HUES64 (cell line): Measurements from ENCODE around the gene KCNG1.

ENCODE experiments used
- H3K27ac ChIP-seq: 2 replicates; pipeline ENCODE4 v1.7.0; 2013; ENCODE audit warnings: low read depth, low read length, inconsistent platforms
- H3K27me3 ChIP-seq: 2 replicates; pipeline ENCODE4 v1.6.1; 2013; ENCODE audit warnings: mild to moderate bottlenecking, low read length; ENCODE audit not compliant: insufficient read depth
- H3K36me3 ChIP-seq: 2 replicates; pipeline ENCODE4 v1.6.1; 2013; ENCODE audit warnings: mild to moderate bottlenecking, low read length; ENCODE audit not compliant: insufficient read depth
- H3K4me1 ChIP-seq: 2 replicates; pipeline ENCODE4 v1.6.1; 2013; ENCODE audit warnings: mild to moderate bottlenecking, low read length, moderate library complexity; ENCODE audit not compliant: insufficient read depth
- H3K4me3 ChIP-seq: 2 replicates; pipeline ENCODE4 v1.5.1; 2013; ENCODE audit warnings: mild to moderate bottlenecking, low read length, moderate library complexity
- H3K9ac ChIP-seq: 2 replicates; pipeline ENCODE4 v1.6.1; 2013; ENCODE audit warnings: mild to moderate bottlenecking, low read depth, low read length
- H3K9me3 ChIP-seq: 2 replicates; pipeline ENCODE4 v1.6.1; 2013; ENCODE audit warnings: low read depth, low read length; ENCODE audit not compliant: insufficient read depth
- WGBS: fragments of 150-250, 120-280 bp; methylation state at CpG from one replicate; pipeline ENCODE4 v1.1.7; 2013; ENCODE audit warnings: missing lambda C conversion rate; 5-methylcytosine and 5-hydroxymethylcytosine counted together

KCNG1 gene

DNA sequence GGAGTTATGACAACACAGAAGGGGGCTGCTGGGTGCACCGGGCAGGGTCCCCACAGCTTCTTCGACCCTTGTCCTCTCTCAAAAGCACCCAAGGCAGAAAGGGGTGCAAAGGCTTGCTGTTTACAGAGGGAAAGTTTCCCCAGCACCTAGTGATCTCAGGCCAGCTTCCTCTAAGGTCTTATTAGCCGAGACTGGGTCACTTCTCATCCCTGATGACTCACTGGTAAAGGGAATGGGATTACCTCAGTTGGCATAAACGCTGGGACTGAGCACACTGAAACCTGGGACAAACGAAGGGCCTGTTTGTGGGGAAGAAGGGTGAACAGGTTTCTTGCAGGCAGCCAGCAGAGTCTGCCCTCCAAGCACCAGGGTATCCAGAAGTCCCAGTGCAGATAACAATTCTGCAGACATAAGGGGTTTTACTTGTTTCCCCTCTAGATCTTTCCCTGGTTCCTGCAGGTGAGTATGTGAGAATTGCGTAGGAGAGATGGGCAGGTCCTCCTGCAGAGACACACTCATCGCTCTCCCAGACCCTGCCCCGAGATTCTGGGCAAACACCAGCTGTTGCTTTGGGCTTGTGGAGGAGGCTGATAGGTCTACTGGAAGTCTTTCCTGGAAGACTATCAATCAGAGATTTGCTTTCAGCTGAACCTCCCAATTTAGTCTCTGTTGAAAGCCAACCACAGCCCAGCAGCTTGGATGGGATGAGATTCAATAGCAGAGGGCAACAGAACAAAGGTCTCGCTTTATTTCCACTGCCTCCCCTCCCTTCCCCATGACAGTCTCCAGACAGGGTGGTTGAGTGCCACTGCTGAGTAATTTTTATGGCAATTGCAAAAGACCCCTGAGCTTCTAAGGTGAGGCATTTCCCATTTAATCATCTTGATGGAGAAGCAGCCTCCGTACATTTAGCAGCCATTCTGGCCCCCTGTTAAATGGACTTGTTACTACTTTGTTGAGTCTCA is 25.7 kb downstream of the KCNG1 start:
- H3K36me3 ChIP-seq: no peaks in the 10 kb centered on the region
- 0 out of 2 replicates have a peak, but pooled peaks cover 3% of the 10 kb centered on the region for H3K9me3 ChIP-seq
- 81% methylated on average over 10 of the region's 10 CpGs for WGBS
- no peak overlapping the region for H3K4me3 ChIP-seq
- H3K27me3 ChIP-seq: no peaks in the 10 kb centered on the region
- no peak overlapping the region for H3K9ac ChIP-seq
- H3K4me1 ChIP-seq: peaks cover 7% of the 10 kb centered on the region
- no peak overlapping the region for H3K27ac ChIP-seq

DNA sequence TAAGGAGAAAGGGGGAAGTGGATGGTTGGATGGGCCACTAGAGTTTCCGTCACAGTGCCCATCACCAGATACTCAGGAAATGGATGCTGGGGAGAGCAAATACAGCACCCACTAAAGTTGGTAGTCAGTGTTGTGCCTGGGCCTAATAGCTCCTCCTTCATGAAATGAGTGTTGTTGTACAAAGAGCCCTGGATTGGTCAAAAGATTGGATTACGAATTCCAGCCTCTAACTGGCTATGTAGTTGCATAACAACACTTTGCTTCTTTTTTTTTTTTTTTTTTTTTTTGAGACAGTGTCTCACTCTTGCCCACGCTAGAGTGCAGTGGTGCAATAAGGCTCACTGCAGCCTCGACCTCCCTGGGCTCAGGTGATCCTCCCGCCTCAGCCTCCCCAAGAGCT is 27.4 kb downstream of the KCNG1 start:
- WGBS: 92% methylated on average over 5 of the region's 5 CpGs
- no peaks in the 10 kb centered on the region for H3K36me3 ChIP-seq
- no peaks in the 10 kb centered on the region for H3K27me3 ChIP-seq
- H3K9me3 ChIP-seq: 0 out of 2 replicates have a peak, but pooled peaks cover 3% of the 10 kb centered on the region
- H3K9ac ChIP-seq: no peak overlapping the region
- no peak overlapping the region for H3K4me3 ChIP-seq
- no peak overlapping the region for H3K27ac ChIP-seq
- peaks cover 19% of the 10 kb centered on the region for H3K4me1 ChIP-seq

DNA sequence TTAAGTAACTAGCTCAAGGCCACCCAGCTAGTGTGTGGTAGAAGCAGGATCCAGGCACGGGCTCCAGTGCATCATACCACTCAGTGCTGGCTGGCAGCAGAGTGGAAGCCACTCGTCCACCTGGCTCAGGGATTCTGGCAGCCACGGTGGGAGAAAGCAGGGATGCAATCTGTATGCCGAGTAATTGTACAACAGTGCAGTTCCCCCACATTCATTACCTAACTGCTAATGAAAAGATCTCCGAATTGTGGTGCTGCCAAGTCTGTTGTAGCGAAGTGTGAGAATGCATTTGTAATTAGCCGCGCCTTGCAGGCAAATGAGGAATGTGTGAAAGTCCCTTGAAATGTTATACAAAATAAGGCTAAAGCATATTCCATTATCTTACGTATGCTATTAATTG is 29.0 kb downstream of the KCNG1 start:
- H3K9ac ChIP-seq: no peak overlapping the region
- H3K36me3 ChIP-seq: no peaks in the 10 kb centered on the region
- WGBS: 96% methylated on average over 8 of the region's 9 CpGs
- 0 out of 2 replicates have a peak, but pooled peaks cover 3% of the 10 kb centered on the region for H3K9me3 ChIP-seq
- no peaks in the 10 kb centered on the region for H3K27me3 ChIP-seq
- H3K4me3 ChIP-seq: no peak overlapping the region
- H3K27ac ChIP-seq: no peak overlapping the region
- peaks cover 19% of the 10 kb centered on the region for H3K4me1 ChIP-seq

DNA sequence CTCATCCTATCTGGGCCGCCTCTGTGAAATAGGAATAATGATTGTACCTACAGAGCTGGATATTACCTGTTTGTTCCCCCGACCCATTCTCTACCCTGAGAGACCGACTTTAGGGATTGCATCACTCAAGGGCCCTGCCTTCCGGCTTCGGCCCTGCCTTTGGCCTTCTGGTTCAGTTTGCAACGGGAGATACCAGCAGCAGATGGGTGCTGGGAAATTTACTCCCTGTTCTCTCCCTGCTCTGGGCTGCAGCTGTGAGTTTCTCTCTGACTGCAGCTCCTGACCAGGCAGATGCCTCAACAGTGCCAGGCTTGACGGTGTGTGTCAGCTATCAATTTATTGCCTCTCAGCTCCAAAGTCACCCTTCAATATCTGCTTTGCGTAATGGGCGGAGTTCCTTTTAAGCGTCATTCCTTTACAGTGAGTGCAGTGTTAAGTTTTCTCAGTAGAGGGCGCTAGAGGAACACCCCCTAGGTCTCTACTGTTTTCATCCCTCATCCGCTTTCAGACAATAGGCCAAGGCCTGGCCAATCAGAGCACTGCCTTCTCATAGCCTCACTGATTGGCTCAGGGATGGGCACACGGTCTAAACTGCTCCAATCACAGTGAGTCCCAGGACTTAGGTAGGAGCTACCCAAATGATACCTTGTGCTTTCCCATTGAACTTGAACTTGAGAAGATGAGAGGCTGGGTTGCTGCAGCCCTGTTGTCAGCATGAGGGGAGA is 30.0 kb downstream of the KCNG1 start:
- H3K9me3 ChIP-seq: 0 out of 2 replicates have a peak, but pooled peaks cover 3% of the 10 kb centered on the region
- WGBS: 32% methylated on average over 13 of the region's 13 CpGs
- H3K27ac ChIP-seq: peak overlapping the region; percentile 87
- peak overlapping the region; percentile 11; the same call in 1 of the 2 replicates for H3K4me3 ChIP-seq
- no peaks in the 10 kb centered on the region for H3K36me3 ChIP-seq
- no peaks in the 10 kb centered on the region for H3K27me3 ChIP-seq
- H3K9ac ChIP-seq: peak overlapping the region; percentile 51
- H3K4me1 ChIP-seq: peaks cover 20% of the 10 kb centered on the region

DNA sequence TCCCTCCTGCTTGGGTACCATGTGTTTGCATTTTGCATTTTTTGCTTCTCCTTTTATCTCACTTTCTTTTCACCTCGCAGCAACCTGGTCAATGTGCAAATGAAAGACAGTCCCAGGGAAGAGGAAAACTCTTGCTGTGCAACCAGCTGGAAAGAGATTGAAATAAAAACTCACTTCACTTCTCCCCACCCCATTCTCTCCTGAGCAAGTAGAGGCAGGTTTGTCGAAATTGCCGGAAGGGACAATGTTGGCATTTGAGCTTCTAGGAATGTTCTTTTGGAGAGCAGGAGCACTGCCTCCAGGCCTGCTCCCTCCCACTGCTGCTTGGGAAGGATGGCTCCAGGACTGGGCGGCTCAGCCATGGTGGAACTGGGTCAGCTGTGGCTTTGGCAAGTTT is 30.6 kb downstream of the KCNG1 start:
- H3K9me3 ChIP-seq: 0 out of 2 replicates have a peak, but pooled peaks cover 3% of the 10 kb centered on the region
- H3K4me1 ChIP-seq: peaks cover 21% of the 10 kb centered on the region
- WGBS: 5% methylated on average over 4 of the region's 4 CpGs
- H3K9ac ChIP-seq: peak overlapping the region; percentile 51
- peak overlapping the region; percentile 11; the same call in 1 of the 2 replicates for H3K4me3 ChIP-seq
- H3K36me3 ChIP-seq: no peaks in the 10 kb centered on the region
- peak overlapping the region; percentile 87 for H3K27ac ChIP-seq
- no peaks in the 10 kb centered on the region for H3K27me3 ChIP-seq

DNA sequence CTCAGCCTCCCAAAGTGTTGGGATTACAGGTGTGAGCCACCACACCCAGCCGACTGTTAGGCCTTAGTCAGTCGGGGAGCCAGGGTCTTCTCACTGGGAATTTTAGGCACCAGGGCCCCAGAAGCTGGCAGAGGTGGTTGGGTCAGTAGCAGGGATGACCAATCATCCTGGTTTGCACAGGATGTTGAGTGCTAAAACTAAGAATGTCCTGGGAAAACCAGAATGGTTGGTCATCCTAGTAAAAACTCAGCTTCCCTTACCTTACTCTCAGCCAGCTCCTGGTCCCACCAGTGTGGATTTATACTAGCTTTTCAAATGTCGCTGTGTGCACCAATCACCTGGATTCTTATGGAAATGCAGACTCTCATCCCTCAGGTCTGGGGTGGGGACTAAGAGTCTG is 31.8 kb downstream of the KCNG1 start:
- H3K27ac ChIP-seq: peak overlapping the region; percentile 42; the same call in 1 of the 2 replicates
- 0 out of 2 replicates have a peak, but pooled peaks cover 3% of the 10 kb centered on the region for H3K9me3 ChIP-seq
- no peaks in the 10 kb centered on the region for H3K27me3 ChIP-seq
- no peaks in the 10 kb centered on the region for H3K36me3 ChIP-seq
- no peak overlapping the region for H3K4me3 ChIP-seq
- H3K9ac ChIP-seq: no peak overlapping the region
- H3K4me1 ChIP-seq: peaks cover 21% of the 10 kb centered on the region
- 70% methylated on average over 3 of the region's 3 CpGs for WGBS

DNA sequence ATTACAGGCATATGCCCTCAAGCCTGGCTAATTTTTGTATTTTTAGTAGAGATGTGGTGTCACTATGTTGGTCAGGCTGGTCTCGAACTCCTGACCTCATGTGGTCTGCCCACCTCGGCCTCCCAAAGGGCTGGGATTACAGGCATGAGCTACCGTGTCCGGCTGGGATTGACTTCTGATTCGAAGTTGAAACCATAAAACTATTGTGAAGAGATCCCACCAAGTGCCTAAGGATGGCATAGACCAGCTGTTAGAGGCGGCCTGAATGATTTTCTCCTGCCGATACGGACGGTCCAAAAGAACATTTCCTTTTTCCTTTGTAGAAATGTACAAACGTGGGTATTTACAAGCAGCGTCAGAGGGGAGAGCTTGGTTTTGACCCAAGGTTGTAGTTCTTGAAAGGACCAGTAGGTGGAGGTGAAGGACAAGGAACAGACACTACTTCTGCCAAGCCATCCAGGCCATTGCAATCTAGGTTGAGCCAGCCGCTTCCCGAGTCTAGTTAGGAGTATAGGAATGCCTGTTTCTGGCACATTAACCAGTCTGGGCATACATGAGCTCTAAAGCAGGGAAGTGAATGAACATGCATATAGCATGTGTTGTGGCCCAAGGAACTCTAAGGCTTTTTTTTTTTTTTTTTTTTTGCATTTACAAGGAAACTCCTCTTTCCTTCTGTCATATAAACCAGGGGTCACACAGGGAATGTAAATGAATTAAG is 35.3 kb downstream of the KCNG1 start:
- H3K36me3 ChIP-seq: no peaks in the 10 kb centered on the region
- no peak overlapping the region for H3K4me3 ChIP-seq
- peaks cover 18% of the 10 kb centered on the region for H3K4me1 ChIP-seq
- no peak overlapping the region for H3K9ac ChIP-seq
- no peaks in the 10 kb centered on the region for H3K9me3 ChIP-seq
- no peaks in the 10 kb centered on the region for H3K27me3 ChIP-seq
- H3K27ac ChIP-seq: no peak overlapping the region
- 34% methylated on average over 13 of the region's 13 CpGs for WGBS

DNA sequence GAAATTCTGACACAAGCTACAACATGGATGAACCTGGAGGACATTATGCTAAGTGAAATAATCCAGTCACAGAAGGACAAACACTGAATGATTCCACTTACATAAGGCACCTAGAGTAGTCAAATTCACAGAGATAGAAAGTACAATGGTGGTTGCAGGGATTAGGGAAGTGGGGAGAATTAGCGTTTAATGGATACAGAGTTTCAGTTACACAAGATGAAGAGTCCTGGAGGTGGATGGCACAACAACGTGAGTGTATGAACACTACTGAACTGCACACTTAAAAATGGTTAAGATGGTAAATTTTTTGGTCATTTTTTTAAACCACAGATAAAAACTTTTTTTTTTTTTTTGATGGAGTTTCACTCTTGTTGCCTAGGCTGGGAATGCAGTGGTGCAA is 39.6 kb downstream of the KCNG1 start:
- 87% methylated on average over 2 of the region's 2 CpGs for WGBS
- no peaks in the 10 kb centered on the region for H3K36me3 ChIP-seq
- no peak overlapping the region for H3K9ac ChIP-seq
- no peaks in the 10 kb centered on the region for H3K27me3 ChIP-seq
- no peaks in the 10 kb centered on the region for H3K9me3 ChIP-seq
- H3K27ac ChIP-seq: no peak overlapping the region
- peaks cover 2% of the 10 kb centered on the region; the same call in 1 of the 2 replicates for H3K4me1 ChIP-seq
- no peak overlapping the region for H3K4me3 ChIP-seq

DNA sequence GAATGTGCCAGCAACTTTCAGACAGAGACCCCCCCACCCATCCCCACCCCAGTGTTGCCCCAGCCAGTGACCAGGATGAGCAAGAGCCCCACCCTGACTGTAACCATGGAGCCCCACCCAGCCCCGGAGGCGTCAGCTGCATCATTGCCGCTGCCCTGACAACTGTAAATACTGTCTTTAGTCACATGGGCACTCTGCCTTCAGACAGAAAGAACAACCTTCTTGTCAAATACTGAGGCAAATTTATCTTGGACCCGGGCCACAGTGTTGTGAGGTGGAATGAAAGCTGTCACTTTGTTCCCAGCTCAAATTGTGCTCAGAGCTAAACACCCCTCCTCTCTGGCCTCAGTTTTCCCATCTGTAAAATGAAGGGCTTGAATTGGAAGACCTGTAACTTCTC is 40.5 kb downstream of the KCNG1 start:
- H3K4me1 ChIP-seq: no peaks in the 10 kb centered on the region
- H3K36me3 ChIP-seq: no peaks in the 10 kb centered on the region
- H3K9ac ChIP-seq: no peak overlapping the region
- H3K4me3 ChIP-seq: no peak overlapping the region
- no peaks in the 10 kb centered on the region for H3K9me3 ChIP-seq
- no peaks in the 10 kb centered on the region for H3K27me3 ChIP-seq
- H3K27ac ChIP-seq: no peak overlapping the region
- 75% methylated on average over 3 of the region's 4 CpGs for WGBS

DNA sequence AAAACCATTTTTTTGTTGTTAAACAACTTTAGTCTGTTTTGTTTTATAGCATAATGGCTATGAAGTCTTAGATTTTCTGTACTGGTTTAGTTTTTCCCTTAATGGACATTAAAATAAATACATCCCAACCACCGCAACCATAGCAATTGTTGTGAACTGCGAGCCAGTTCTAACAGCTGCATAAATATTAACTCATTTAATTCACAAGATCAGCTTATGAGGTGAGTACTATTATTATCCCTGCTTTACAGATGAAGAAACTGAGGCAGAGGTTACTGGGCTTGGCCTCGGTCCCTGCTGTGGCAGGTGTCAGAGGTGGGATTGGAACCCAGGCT is 41.2 kb downstream of the KCNG1 start:
- Histone ChIP-seq H3K27ac (no peak overlapping the region), H3K27me3 (no peaks in the 10 kb centered on the region), H3K36me3 (no peaks in the 10 kb centered on the region), H3K4me3 (no peak overlapping the region), H3K9ac (no peak overlapping the region), H3K4me1 (no peaks in the 10 kb centered on the region), H3K9me3 (no peaks in the 10 kb centered on the region)
- 94% methylated on average over 3 of the region's 3 CpGs for WGBS
